NCI-H2029 treated with DMSO at 0.1 percent for 48 hours (cell line): ENCODE results near the gene SAMD14.

ENCODE experiments used
- DNase-seq: peaks from one replicate; lab custom pipeline; 2025; lab: John Stamatoyannopoulos, UW

Gene SAMD14

DNA sequence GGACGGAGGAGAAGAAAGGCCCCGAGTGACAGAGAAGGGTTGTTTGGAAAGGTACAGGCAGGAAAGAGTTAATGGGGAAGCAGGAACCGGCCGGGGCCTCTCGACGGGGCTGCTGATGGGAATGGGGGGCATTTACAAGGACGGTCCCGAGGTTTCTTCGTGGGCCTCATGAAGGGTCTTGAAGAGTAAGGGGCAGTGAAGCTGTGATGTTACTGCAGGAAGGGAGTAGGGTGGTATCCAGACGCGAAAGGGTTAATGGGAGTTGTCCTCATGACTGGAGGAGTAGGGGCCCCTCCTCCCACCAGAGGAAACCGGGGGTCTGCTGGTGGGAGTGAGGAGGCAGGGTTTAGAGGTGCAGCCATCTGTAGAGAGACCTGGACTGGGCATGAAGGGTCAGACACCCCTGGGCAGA, 34.3 kb downstream of the SAMD14 start:
- no peak for DNase-seq

GRCh38 chr17:50094753-50095619, 35.0 kb downstream of the SAMD14 start, which contains the start of gene PDK2:
PDK2 (plus strand) TSS chr17:50095351; CDS start chr17:50095436, 85 bp downstream.
- DNase-seq = peak; percentile 74

DNA sequence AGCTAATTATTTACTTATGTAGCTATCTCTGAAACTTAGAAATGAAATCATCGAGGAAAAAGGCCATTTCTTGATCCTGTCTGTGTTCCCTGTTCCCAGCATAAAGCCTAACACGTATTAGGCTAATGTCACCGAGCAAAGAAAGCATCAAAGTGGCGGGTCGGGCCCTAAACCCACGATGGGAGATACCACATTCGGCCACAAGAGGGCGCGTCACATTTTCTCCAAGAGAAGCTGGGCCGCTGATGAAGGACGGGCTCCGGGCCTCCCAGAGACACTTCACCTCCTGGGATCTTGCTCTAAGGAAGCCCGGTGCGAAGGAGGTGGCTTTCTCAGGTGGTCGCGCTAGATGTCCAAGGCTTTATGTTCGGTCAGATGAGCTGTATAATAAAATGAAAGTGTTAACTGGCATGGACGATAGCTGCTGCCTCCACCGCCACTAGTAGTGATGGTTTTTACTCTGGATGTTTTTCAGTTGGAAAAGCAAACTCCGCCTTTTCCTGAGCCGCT, 35.7 kb downstream of the SAMD14 start:
- peak; percentile 67 for DNase-seq

- no peak for DNase-seq
Measured at GRCh38 chr17:50093807-50094206, 36.2 kb downstream of the SAMD14 start.

DNA sequence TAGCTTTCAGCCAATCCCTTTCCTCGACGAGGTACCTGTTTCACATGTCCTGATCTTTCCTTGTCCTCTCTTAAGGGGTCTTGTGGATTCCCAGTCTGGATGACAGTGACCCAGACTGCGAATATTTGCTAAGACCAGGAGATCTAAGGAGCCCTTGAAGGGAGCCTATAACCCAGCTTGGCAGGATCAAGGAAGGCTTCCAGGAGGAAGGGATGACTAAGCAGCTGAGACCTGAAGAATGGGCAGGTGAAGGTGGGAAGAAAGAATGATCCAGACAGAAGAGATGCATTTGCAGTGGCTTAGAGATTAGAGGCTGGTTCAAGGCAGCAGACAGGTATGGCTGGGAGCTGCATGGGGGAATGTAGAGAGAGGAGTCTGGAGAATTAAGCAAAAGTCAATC, 36.7 kb downstream of the SAMD14 start:
- DNase-seq = no peak

DNA sequence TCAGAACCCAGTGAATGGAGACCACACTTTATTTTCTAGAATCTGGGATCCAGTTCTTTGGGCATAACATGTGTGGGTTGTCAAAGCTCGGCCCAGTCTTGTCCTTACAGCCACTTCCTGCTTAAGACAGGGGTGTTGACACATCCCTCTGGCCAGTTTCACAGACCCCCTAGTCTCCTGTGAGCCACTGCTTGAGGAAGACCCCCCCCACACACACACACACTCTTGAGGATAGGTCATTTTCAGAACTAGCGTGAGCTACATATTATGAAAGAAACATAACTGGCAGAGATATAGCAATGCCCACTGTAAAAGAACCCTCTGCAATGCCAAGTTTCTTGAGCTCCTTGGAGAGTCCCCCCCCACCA, 38.1 kb downstream of the SAMD14 start:
- DNase-seq = no peak

DNA sequence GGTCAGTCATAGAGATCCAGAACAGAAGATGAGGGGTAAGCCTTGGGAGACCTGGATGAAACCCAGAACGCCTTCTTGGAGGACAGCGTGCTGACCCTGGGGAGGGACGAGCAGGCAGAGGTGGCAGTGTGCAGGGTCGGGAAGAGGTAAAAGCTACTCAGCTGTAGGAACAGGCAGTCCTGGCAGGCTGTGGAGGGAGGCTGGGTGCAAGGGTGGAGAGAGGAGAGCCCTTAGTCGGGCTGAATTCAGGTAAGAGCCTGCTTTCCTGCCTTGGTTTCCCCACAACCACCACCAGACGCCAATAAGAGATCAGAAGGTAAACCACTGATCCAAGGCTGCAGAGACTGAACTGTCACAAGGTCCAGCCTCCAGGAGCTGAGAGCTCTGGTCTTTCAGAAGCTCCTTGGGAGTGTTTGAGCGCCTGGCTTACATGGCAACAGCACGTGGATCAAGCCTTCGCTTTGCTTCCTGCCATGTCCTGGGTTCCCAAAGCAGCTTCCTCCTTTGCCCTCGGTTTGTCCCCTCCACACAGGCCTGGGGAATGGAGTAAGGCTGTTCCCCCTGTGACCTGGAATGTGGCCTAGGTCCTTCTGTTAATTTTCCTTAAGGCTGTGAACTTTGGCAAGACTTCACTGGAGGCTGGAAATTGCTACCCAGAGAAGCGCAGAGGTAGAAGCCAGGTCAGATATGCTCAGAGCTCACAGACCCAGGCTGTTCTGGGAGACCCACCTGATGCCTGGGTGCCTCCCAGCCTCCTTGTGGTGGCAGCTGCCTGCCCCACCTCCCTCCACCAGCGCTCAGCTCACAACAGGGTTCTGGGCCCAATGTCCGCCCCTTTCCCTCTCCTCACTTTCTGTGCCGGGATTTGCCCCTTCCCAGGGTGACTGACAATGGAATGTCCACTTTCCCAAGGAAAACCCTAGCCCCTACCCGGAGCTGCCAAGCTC, 38.7 kb downstream of the SAMD14 start:
- DNase-seq = no peak

- no peak for DNase-seq
Measured at GRCh38 chr17:50090071-50090470, 39.9 kb downstream of the SAMD14 start.

- no peak for DNase-seq
Measured at GRCh38 chr17:50088952-50089825, 40.8 kb downstream of the SAMD14 start.

GRCh38 chr17:50087912-50088405, 42.0 kb downstream of the SAMD14 start:
- DNase-seq = no peak

DNA sequence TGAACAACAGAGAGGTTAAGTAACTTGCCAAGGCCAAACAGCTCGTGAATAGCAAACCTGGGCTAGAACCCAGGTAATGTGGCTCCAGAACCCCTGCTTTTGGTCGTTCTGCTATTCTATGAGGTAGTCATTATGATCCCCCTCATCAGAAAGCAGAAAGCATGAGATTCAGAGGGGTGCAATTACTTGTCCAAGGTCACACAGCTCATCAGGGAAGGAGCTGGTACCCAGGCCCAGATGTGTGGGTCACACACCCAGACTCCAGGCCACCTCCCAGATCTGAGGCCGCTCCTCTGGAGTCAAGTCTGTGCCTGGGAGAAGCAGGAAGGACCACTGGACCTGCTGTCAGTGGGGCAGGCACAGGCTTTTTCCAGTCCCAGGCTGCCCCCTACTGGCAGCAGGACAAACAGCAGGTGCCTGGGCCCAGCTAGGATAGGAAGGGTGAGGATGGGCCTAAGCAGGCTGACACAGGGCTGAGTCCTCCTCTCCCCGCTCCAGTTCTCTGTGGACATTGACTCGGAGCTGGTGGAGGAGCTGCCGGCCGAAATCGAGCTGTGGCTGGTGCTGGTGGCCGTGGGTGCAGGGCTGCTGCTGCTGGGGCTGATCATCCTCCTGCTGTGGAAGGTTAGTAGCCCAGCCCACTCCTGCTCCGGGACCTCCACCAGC, 42.6 kb downstream of the SAMD14 start:
- DNase-seq = peak; percentile 34

GRCh38 chr17:50081757-50082156, 48.2 kb downstream of the SAMD14 start:
- DNase-seq = no peak

GRCh38 chr17:50080827-50081226, 49.1 kb downstream of the SAMD14 start:
- no peak for DNase-seq

DNA sequence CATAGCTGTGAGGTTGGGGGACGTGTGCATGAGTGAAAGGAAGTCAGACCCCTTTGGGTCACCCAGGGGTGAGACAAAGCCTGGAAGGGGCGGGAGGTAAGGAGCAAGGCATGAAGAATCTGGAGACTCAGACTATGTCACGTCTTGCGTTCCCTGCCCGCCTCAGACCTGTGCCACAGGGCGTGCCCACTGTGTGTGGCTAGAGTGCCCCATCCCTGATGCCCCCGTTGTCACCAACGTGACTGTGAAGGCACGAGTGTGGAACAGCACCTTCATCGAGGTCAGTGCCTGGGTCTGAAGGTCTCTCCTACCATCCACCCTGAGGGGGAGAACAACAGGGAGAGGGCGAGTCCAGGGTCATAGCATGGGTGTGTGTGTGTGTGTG, 49.9 kb downstream of the SAMD14 start:
- no peak for DNase-seq

DNA sequence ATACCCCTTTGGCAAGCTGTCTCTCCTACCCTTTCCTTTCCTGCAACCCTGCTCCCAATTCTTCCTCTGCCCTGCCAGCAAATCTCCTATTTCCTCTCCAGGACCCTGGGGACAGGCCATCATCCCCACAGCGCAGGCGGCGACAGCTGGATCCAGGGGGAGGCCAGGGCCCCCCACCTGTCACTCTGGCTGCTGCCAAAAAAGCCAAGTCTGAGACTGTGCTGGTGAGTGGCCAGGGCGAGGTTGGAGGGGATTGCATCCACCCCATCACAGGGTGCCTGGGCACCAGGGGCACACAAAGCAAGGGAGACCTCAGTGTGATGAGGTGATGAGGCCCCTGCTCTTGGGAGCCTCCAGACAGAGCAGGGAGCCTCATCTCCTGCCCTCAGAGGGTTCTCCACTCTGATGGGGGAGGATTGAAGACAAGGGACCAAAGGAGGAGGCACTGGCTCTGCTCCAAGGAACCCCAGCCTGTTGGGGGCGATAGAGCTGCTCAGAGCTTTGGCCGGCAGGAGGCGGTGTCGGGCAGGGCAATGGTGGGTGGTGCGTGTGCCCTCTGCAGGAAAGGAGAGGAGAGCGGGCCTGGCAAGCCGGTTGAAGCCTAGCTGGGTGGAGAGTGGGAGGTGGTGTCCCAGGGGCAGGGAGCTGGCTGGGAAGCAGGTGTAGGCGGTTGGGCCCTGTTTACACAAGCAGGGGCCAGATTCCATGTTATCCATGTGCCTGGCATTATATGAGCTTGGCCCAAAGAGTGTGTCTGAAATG, 50.4 kb downstream of the SAMD14 start:
- no peak for DNase-seq

GRCh38 chr17:50078430-50078829, 51.5 kb downstream of the SAMD14 start:
- DNase-seq = no peak

GRCh38 chr17:50076591-50077235, 53.2 kb downstream of the SAMD14 start:
- DNase-seq = no peak

GRCh38 chr17:50076221-50076590, 53.8 kb downstream of the SAMD14 start:
- no peak for DNase-seq

GRCh38 chr17:50075446-50076032, 54.4 kb downstream of the SAMD14 start:
- no peak for DNase-seq
